ENCODE results near the gene KAZN.
"Not testable (repeated sequence)": the region's sequence is repeated elsewhere in the genome, so short reads cannot be mapped to it uniquely, and the experiment has no call there.

Gene KAZN

GRCh38 chr1:15027515-15027986 is 429.1 kb downstream of the KAZN start:
- peak; percentile 60 for DNase-seq

- DNase-seq, result no peak
These were observed 429.6 kb downstream of the KAZN start for GRCh38 chr1:15028102-15028501.

GRCh38 chr1:15028616-15029015 is 430.1 kb downstream of the KAZN start:
- DNase-seq, result no peak

GRCh38 chr1:15029036-15029435 is 430.6 kb downstream of the KAZN start:
- no peak for DNase-seq

- no peak for DNase-seq
These were observed 431.3 kb downstream of the KAZN start for GRCh38 chr1:15029786-15030185.

GRCh38 chr1:15031251-15031933 is 432.9 kb downstream of the KAZN start:
- no peak for DNase-seq

GRCh38 chr1:15033264-15033663 is 434.8 kb downstream of the KAZN start:
- peak; percentile 34 for DNase-seq

- no peak for DNase-seq
These were observed 436.2 kb downstream of the KAZN start for GRCh38 chr1:15034656-15035055.

- DNase-seq, result no peak
These were observed 436.8 kb downstream of the KAZN start for GRCh38 chr1:15035236-15035635.

GRCh38 chr1:15036101-15036500 is 437.6 kb downstream of the KAZN start:
- no peak for DNase-seq

- peak; percentile 33 for DNase-seq
These were observed 439.9 kb downstream of the KAZN start for GRCh38 chr1:15038232-15039016.

GRCh38 chr1:15039017-15039648 is 440.6 kb downstream of the KAZN start:
- no peak for DNase-seq

GRCh38 chr1:15039901-15040300 is 441.4 kb downstream of the KAZN start:
- DNase-seq, result no peak

- DNase-seq, result not testable (repeated sequence)
These were observed 442.2 kb downstream of the KAZN start for GRCh38 chr1:15040685-15041084.

- no peak for DNase-seq
These were observed 444.4 kb downstream of the KAZN start for GRCh38 chr1:15042866-15043265.

GRCh38 chr1:15043934-15044333 is 445.4 kb downstream of the KAZN start:
- DNase-seq, result no peak

- no peak for DNase-seq
These were observed 446.6 kb downstream of the KAZN start for GRCh38 chr1:15045123-15045522.

- DNase-seq, result peak; percentile 48
These were observed 448.1 kb downstream of the KAZN start for GRCh38 chr1:15046487-15047165.

GRCh38 chr1:15047237-15047636 is 448.8 kb downstream of the KAZN start:
- no peak for DNase-seq

- no peak for DNase-seq
These were observed 450.0 kb downstream of the KAZN start for GRCh38 chr1:15048437-15048980.

- DNase-seq, result no peak
These were observed 450.6 kb downstream of the KAZN start for GRCh38 chr1:15049067-15049466.

- peak; percentile 9 for DNase-seq
These were observed 453.5 kb downstream of the KAZN start for GRCh38 chr1:15051882-15052528.
